ENCODE results near the gene KANK3.

GRCh38 chr19:8358948-8359347 is 15.9 kb upstream of the KANK3 start:
- no peak for TF ChIP-seq ESRRA (IDR thresholded peaks at IDR 0.05; ENCODE audit: borderline replicate concordance, low read length)
- TF ChIP-seq CTCF (IDR thresholded peaks at IDR 0.05) = no peak
- no peak for TF ChIP-seq POLR2A (IDR thresholded peaks at IDR 0.05; ENCODE audit: low read length)
- no peak for TF ChIP-seq BCL3 (IDR thresholded peaks at IDR 0.05)
- no peak for TF ChIP-seq HOXB13 (CRISPR knock-in tag; IDR thresholded peaks at IDR 0.05; ENCODE audit: low read depth)
- TF ChIP-seq RCOR1 (IDR thresholded peaks at IDR 0.05; ENCODE audit: low read depth, low read length) = no peak
